HepG2 (cell line): ENCODE data around the gene CYB561. TPM values are rescaled to one million over a fixed set of nuclear protein-coding genes. Genes with fewer than 3 reads are reported as not detected.
A peak's percentile ranks its signal among the peaks of the same experiment; 100 is the strongest.

Experiments used
- ATF3 ChIP-seq: sonication (generic); formaldehyde crosslinking; IDR thresholded peaks from 2 replicates; pipeline ENCODE4 v1.4.0; 2020; ENCODE audit warnings: missing genetic modification reagents
- BRCA1 ChIP-seq: sonication (generic); formaldehyde crosslinking; IDR thresholded peaks from 2 replicates; pipeline ENCODE4 v1.4.0; 2020; ENCODE audit warnings: missing genetic modification reagents
- HES4 ChIP-seq: sonication (generic); formaldehyde crosslinking; IDR thresholded peaks from 2 replicates; pipeline ENCODE4 v1.9.0; 2021; ENCODE audit warnings: mild to moderate bottlenecking, missing genetic modification reagents, borderline replicate concordance
- HNF4G ChIP-seq, 2 experiments: sonication (generic) in 1 of 2; formaldehyde crosslinking in 1 of 2; IDR thresholded peaks; 2 replicates each; pipeline versions ENCODE4 v1.4.0 to v1.6.1; 2011 to 2020; ENCODE audit warnings: borderline replicate concordance in 2 of 2, low read depth in 2 of 2, mild to moderate bottlenecking in 2 of 2, low read length in 1 of 2, missing genetic modification reagents in 1 of 2, moderate library complexity in 1 of 2
- JUND ChIP-seq: sonication (generic); formaldehyde crosslinking; IDR thresholded peaks from 2 replicates; pipeline ENCODE4 v1.8.0; 2022; ENCODE audit warnings: mild to moderate bottlenecking, missing genetic modification reagents
- PATZ1 ChIP-seq: sonication (generic); formaldehyde crosslinking; IDR thresholded peaks from 2 replicates; pipeline ENCODE4 v1.4.0; 2020; ENCODE audit warnings: missing genetic modification reagents
- SPEN ChIP-seq: sonication (generic); formaldehyde crosslinking; IDR thresholded peaks from 2 replicates; pipeline ENCODE4 v1.5.1; 2020; ENCODE audit warnings: low read depth, mild to moderate bottlenecking, missing genetic modification reagents
- ZEB1 ChIP-seq: IDR thresholded peaks from 2 replicates; pipeline ENCODE4 v1.6.1; 2012; ENCODE audit warnings: mild to moderate bottlenecking, low read depth, inconsistent platforms; ENCODE audit not compliant: insufficient replicate concordance
- ZNF280D ChIP-seq: sonication (generic); formaldehyde crosslinking; IDR thresholded peaks from 2 replicates; pipeline ENCODE4 v1.5.1; 2020; ENCODE audit warnings: mild to moderate bottlenecking, missing genetic modification reagents
- ZNF530 ChIP-seq: sonication (generic); formaldehyde crosslinking; IDR thresholded peaks from 2 replicates; pipeline ENCODE4 v1.5.0; 2020; ENCODE audit warnings: low read depth, mild to moderate bottlenecking, missing genetic modification reagents
- polyA plus RNA-seq, 8 experiments: library from polyadenylated mRNA; depleted of rRNA in 3 of 8; stranded (reverse) in 7 of 8; unstranded in 1 of 8; fragments of >200 nt; fragmentation: Illumina TruSeq in 4 of 8; extraction: Trizol in 4 of 8; gene quantifications; 2 replicates each; pipeline versions ENCODE4 v1.2.1 to v1.2.3, GENCODE V29; 2011 to 2016; ENCODE audit warnings: low read depth in 4 of 8, missing spikeins in 1 of 8, mixed read lengths in 1 of 8; ENCODE audit not compliant: insufficient read depth in 1 of 8
- total RNA-seq, 5 experiments: library from RNA; depleted of rRNA; stranded (reverse); fragments of >200 nt; fragmentation: Illumina TruSeq; extraction: Trizol; gene quantifications; 2 replicates each; pipeline ENCODE4 v1.2.3, GENCODE V29; 2016; ENCODE audit warnings: low read depth in 1 of 5
- TF ChIP-seq, protein P1 (sequence below): sonication (generic); formaldehyde crosslinking; IDR thresholded peaks from 2 replicates; pipeline ENCODE4 v1.5.0; 2020; ENCODE audit warnings: mild to moderate bottlenecking, missing genetic modification reagents, moderate library complexity
- TF ChIP-seq, protein P2 (sequence below): sonication (generic); formaldehyde crosslinking; IDR thresholded peaks from 2 replicates; pipeline ENCODE4 v1.5.1; 2020; ENCODE audit warnings: mild to moderate bottlenecking, missing genetic modification reagents, moderate library complexity
- TF ChIP-seq, protein P3 (sequence below): sonication (generic); formaldehyde crosslinking; IDR thresholded peaks from 2 replicates; pipeline ENCODE4 v1.5.0; 2020; ENCODE audit warnings: mild to moderate bottlenecking, missing genetic modification reagents

CYB561 gene
- total and polyA plus RNA-seq, 2 of the 13 experiments (the other 11 are each of a cell fraction or from before 2014, with no cell fraction given), result 1.5 to 6.7 TPM

DNA sequence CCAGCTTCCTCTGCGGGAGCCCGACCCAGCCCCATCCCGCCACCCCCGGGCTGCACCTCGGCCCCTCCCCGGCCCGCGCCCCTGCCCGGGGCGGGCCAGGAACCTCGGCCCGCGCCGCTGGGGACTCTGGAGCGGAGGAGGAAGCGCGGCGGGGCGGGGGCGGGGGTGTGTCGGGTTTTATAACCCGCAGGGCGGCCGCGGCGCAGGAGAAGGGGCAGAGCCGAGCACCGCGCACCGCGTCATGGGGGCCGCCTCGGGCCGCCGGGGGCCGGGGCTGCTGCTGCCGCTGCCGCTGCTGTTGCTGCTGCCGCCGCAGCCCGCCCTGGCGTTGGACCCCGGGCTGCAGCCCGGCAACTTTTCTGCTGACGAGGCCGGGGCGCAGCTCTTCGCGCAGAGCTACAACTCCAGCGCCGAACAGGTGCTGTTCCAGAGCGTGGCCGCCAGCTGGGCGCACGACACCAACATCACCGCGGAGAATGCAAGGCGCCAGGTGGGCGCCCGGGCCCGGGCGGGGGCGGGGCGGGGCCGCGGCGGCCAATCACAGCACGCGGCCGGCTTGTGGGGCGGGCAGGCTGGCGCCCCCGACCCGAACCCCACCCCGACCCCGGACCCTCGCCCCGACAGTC lies 30.9 kb upstream of the CYB561 start, which contains the start of gene ACE (continued):
- no peak for TF ChIP-seq ATF3 (CRISPR knock-in tag)
- TF ChIP-seq, protein P1, sequence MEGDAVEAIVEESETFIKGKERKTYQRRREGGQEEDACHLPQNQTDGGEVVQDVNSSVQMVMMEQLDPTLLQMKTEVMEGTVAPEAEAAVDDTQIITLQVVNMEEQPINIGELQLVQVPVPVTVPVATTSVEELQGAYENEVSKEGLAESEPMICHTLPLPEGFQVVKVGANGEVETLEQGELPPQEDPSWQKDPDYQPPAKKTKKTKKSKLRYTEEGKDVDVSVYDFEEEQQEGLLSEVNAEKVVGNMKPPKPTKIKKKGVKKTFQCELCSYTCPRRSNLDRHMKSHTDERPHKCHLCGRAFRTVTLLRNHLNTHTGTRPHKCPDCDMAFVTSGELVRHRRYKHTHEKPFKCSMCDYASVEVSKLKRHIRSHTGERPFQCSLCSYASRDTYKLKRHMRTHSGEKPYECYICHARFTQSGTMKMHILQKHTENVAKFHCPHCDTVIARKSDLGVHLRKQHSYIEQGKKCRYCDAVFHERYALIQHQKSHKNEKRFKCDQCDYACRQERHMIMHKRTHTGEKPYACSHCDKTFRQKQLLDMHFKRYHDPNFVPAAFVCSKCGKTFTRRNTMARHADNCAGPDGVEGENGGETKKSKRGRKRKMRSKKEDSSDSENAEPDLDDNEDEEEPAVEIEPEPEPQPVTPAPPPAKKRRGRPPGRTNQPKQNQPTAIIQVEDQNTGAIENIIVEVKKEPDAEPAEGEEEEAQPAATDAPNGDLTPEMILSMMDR (CRISPR knock-in tag), result peak; percentile 46
- no peak for TF ChIP-seq ZNF280D (CRISPR knock-in tag)
- no peak for TF ChIP-seq JUND (CRISPR knock-in tag)
- TF ChIP-seq, protein P2, sequence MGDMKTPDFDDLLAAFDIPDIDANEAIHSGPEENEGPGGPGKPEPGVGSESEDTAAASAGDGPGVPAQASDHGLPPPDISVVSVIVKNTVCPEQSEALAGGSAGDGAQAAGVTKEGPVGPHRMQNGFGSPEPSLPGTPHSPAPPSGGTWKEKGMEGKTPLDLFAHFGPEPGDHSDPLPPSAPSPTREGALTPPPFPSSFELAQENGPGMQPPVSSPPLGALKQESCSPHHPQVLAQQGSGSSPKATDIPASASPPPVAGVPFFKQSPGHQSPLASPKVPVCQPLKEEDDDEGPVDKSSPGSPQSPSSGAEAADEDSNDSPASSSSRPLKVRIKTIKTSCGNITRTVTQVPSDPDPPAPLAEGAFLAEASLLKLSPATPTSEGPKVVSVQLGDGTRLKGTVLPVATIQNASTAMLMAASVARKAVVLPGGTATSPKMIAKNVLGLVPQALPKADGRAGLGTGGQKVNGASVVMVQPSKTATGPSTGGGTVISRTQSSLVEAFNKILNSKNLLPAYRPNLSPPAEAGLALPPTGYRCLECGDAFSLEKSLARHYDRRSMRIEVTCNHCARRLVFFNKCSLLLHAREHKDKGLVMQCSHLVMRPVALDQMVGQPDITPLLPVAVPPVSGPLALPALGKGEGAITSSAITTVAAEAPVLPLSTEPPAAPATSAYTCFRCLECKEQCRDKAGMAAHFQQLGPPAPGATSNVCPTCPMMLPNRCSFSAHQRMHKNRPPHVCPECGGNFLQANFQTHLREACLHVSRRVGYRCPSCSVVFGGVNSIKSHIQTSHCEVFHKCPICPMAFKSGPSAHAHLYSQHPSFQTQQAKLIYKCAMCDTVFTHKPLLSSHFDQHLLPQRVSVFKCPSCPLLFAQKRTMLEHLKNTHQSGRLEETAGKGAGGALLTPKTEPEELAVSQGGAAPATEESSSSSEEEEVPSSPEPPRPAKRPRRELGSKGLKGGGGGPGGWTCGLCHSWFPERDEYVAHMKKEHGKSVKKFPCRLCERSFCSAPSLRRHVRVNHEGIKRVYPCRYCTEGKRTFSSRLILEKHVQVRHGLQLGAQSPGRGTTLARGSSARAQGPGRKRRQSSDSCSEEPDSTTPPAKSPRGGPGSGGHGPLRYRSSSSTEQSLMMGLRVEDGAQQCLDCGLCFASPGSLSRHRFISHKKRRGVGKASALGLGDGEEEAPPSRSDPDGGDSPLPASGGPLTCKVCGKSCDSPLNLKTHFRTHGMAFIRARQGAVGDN, result peak; percentile 60
- no peak for TF ChIP-seq BRCA1 (CRISPR knock-in tag)
- no peak for TF ChIP-seq ZEB1
- TF ChIP-seq HNF4G (IDR thresholded peaks at IDR 0.05; ENCODE audit: borderline replicate concordance, low read depth, low read length), result 0 out of 2 replicates have a peak, but pooled peaks have one; percentile 5
- TF ChIP-seq HNF4G (CRISPR knock-in tag; IDR thresholded peaks at IDR 0.05; ENCODE audit: borderline replicate concordance, low read depth), result no peak
- TF ChIP-seq PATZ1, result no peak
- TF ChIP-seq ZNF530 (CRISPR knock-in tag), result no peak
- TF ChIP-seq, protein P3, sequence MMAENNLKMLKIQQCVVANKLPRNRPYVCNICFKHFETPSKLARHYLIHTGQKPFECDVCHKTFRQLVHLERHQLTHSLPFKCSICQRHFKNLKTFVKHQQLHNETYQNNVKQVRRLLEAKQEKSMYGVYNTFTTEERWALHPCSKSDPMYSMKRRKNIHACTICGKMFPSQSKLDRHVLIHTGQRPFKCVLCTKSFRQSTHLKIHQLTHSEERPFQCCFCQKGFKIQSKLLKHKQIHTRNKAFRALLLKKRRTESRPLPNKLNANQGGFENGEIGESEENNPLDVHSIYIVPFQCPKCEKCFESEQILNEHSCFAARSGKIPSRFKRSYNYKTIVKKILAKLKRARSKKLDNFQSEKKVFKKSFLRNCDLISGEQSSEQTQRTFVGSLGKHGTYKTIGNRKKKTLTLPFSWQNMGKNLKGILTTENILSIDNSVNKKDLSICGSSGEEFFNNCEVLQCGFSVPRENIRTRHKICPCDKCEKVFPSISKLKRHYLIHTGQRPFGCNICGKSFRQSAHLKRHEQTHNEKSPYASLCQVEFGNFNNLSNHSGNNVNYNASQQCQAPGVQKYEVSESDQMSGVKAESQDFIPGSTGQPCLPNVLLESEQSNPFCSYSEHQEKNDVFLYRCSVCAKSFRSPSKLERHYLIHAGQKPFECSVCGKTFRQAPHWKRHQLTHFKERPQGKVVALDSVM (CRISPR knock-in tag), result 0 out of 2 replicates have a peak, but pooled peaks have one; percentile 4
- TF ChIP-seq HES4 (CRISPR knock-in tag), result 0 out of 2 replicates have a peak, but pooled peaks have one; percentile 25
- 0 out of 2 replicates have a peak, but pooled peaks have one; percentile 3 for TF ChIP-seq SPEN (CRISPR knock-in tag)
